H1 (cell line): ENCODE data around the gene SLC39A11. TPM values are rescaled to one million over a fixed set of nuclear protein-coding genes. Genes with fewer than 3 reads are reported as not detected.

ENCODE experiments used
- CTCF ChIA-PET: fragments of 300-600 bp; sonication (Branson Sonifier 250); formaldehyde crosslinking; loops from one replicate; lab custom pipeline; 2021; ENCODE audit not compliant: partially characterized antibody; lab: Charles Lee
- POLR2A ChIA-PET: fragments of 300-600 bp; sonication (Branson Sonifier 250); formaldehyde crosslinking; loops from one replicate; lab custom pipeline; 2021; ENCODE audit warnings: inconsistent platforms; ENCODE audit not compliant: partially characterized antibody; lab: Charles Lee
- DNase-seq, 2 experiments: peaks; one replicate each; pipeline versions ENCODE4 v3.0.0 to v3.0.0-alpha.2; 2010 to 2022; ENCODE audit warnings: low spot score in 2 of 2, low read depth in 1 of 2, mixed read lengths in 1 of 2
- FAIRE-seq: peaks from 2 replicates; lab custom pipeline; 2011; peaks lifted over from hg19 to GRCh38; lab: Jason Lieb, UNC
- H2AFZ ChIP-seq: 2 replicates; pipeline ENCODE4 v1.8.1; 2012; ENCODE audit warnings: low read length, inconsistent platforms
- H2AK5ac ChIP-seq: 2 replicates; pipeline ENCODE4 v1.6.1; 2013; ENCODE audit warnings: low read depth, low read length
- H2BK120ac ChIP-seq: replicated peaks from 2 replicates; pipeline ENCODE3; 2013; ENCODE audit warnings: low read depth, low read length, inconsistent platforms
- H2BK12ac ChIP-seq: 2 replicates; pipeline ENCODE4 v1.6.1; 2013; ENCODE audit warnings: low read depth, low read length
- H2BK15ac ChIP-seq: 2 replicates; pipeline ENCODE4 v1.6.1; 2013; ENCODE audit warnings: low read length
- H2BK20ac ChIP-seq: 2 replicates; pipeline ENCODE4 v1.6.1; 2013; ENCODE audit warnings: low read length
- H2BK5ac ChIP-seq: 2 replicates; pipeline ENCODE4 v1.6.1; 2013; ENCODE audit warnings: low read depth, low read length
- H3K14ac ChIP-seq: 2 replicates; pipeline ENCODE4 v1.6.1; 2013; ENCODE audit warnings: inconsistent platforms; ENCODE audit not compliant: insufficient read length
- H3K18ac ChIP-seq: 2 replicates; pipeline ENCODE4 v1.6.1; 2013; ENCODE audit warnings: low read length; ENCODE audit errors: extremely low read depth
- H3K23ac ChIP-seq: 2 replicates; pipeline ENCODE4 v1.6.1; 2013; ENCODE audit warnings: inconsistent platforms; ENCODE audit not compliant: insufficient read length
- H3K23me2 ChIP-seq: 2 replicates; pipeline ENCODE4 v1.6.1; 2013; ENCODE audit warnings: low read depth, low read length
- H3K27ac ChIP-seq: 2 replicates; pipeline ENCODE4 v1.6.1; 2011; ENCODE audit warnings: low read depth, low read length, inconsistent platforms
- H3K27me3 ChIP-seq, 4 experiments: replicated peaks in 1 of 4; 1 replicate in 1 of 4; 2 replicates in 3 of 4; pipeline versions ENCODE4 v1.6.1 to v1.8.1; 2011 to 2013; ENCODE audit warnings: low read length in 3 of 4, mild to moderate bottlenecking in 3 of 4, inconsistent platforms in 2 of 4, mixed read lengths in 2 of 4, moderate library complexity in 1 of 4; ENCODE audit not compliant: control insufficient read depth in 3 of 4, insufficient read depth in 3 of 4; ENCODE audit errors: extremely low read depth in 1 of 4
- H3K36me3 ChIP-seq, 4 experiments: 2 replicates each; pipeline versions ENCODE4 v1.6.1 to v1.8.1; 2011 to 2013; ENCODE audit warnings: mild to moderate bottlenecking in 4 of 4, low read length in 3 of 4, moderate library complexity in 2 of 4, control low read depth in 1 of 4, inconsistent platforms in 1 of 4; ENCODE audit not compliant: insufficient read depth in 4 of 4, control insufficient read depth in 2 of 4
- H3K4ac ChIP-seq: replicated peaks from 2 replicates; pipeline ENCODE3; 2013; ENCODE audit warnings: low read length, low read depth, mixed read lengths, inconsistent platforms; ENCODE audit not compliant: insufficient read length
- H3K4me1 ChIP-seq, 4 experiments: replicated peaks in 1 of 4; 1 replicate in 1 of 4; 2 replicates in 3 of 4; pipeline versions ENCODE4 v1.6.1 to v1.8.1; 2011 to 2013; ENCODE audit warnings: low read length in 3 of 4, inconsistent platforms in 2 of 4, mixed read lengths in 1 of 4; ENCODE audit not compliant: insufficient read depth in 4 of 4, control insufficient read depth in 3 of 4
- H3K4me2 ChIP-seq, 2 experiments: 2 replicates each; pipeline versions ENCODE4 v1.6.1 to v1.8.1; 2011 to 2013; ENCODE audit warnings: low read depth in 2 of 2, low read length in 2 of 2, control low read depth in 1 of 2, inconsistent platforms in 1 of 2, mild to moderate bottlenecking in 1 of 2; ENCODE audit not compliant: insufficient read depth in 1 of 2
- H3K4me3 ChIP-seq, 4 experiments: fragments of 200-600, 300-600 bp in 1 of 4; sonication (generic), shearing (Covaris generic), sonication (Bioruptor Twin) in 1 of 4; 2 replicates each; pipeline versions ENCODE4 v1.5.1 to v1.8.1; 2011 to 2016; ENCODE audit warnings: low read length in 4 of 4, low read depth in 3 of 4, control low read depth in 2 of 4, inconsistent platforms in 2 of 4, mild to moderate bottlenecking in 2 of 4, mixed read lengths in 1 of 4, moderate library complexity in 1 of 4; ENCODE audit not compliant: insufficient read depth in 2 of 4; ENCODE audit errors: extremely low read depth in 1 of 4
- H3K56ac ChIP-seq: replicated peaks from 2 replicates; pipeline ENCODE3; 2013; ENCODE audit warnings: low read depth, mild to moderate bottlenecking, mixed read lengths, low read length, inconsistent platforms; ENCODE audit not compliant: insufficient read length
- H3K79me1 ChIP-seq: 2 replicates; pipeline ENCODE4 v1.6.1; 2013; ENCODE audit warnings: low read depth, low read length, control low read depth
- H3K79me2 ChIP-seq, 2 experiments: 2 replicates each; pipeline versions ENCODE4 v1.6.1 to v1.8.1; 2012 to 2013; ENCODE audit warnings: low read length in 2 of 2, mild to moderate bottlenecking in 2 of 2, inconsistent platforms in 1 of 2; ENCODE audit not compliant: insufficient read depth in 2 of 2, control insufficient read depth in 1 of 2
- H3K9ac ChIP-seq, 4 experiments: replicated peaks in 1 of 4; 1 replicate in 1 of 4; 2 replicates in 3 of 4; pipeline versions ENCODE4 v1.6.1 to v1.8.1; 2011 to 2013; ENCODE audit warnings: low read depth in 3 of 4, low read length in 3 of 4, control low read depth in 2 of 4, mild to moderate bottlenecking in 2 of 4, moderate library complexity in 2 of 4, inconsistent platforms in 1 of 4; ENCODE audit errors: extremely low read depth in 1 of 4
- H3K9me3 ChIP-seq, 2 experiments: 2 replicates each; pipeline versions ENCODE4 v1.6.1 to v1.8.1; 2012 to 2013; ENCODE audit warnings: mild to moderate bottlenecking in 2 of 2, moderate library complexity in 2 of 2, control low read depth in 1 of 2, inconsistent platforms in 1 of 2, low read depth in 1 of 2, low read length in 1 of 2, mixed read lengths in 1 of 2; ENCODE audit not compliant: insufficient read depth in 2 of 2
- H4K20me1 ChIP-seq, 2 experiments: replicated peaks in 1 of 2; 2 replicates each; pipeline versions ENCODE3 to v1.8.1; 2011 to 2013; ENCODE audit warnings: inconsistent platforms in 2 of 2, low read length in 2 of 2, mild to moderate bottlenecking in 1 of 2; ENCODE audit not compliant: insufficient read depth in 2 of 2, control insufficient read depth in 1 of 2
- H4K5ac ChIP-seq: 2 replicates; pipeline ENCODE4 v1.6.1; 2013; ENCODE audit warnings: low read length, low read depth, mixed read lengths, inconsistent platforms; ENCODE audit not compliant: insufficient read length
- H4K8ac ChIP-seq: 2 replicates; pipeline ENCODE4 v1.8.0; 2013; ENCODE audit warnings: mild to moderate bottlenecking, moderate library complexity, low read length, inconsistent platforms; ENCODE audit not compliant: insufficient read depth; ENCODE audit errors: extremely low read depth
- H4K91ac ChIP-seq: replicated peaks from 2 replicates; pipeline ENCODE3; 2013; ENCODE audit warnings: low read length, mixed read lengths, inconsistent platforms; ENCODE audit not compliant: insufficient read length
- CHD1 ChIP-seq: IDR thresholded peaks from 2 replicates; pipeline ENCODE4 v1.6.1; 2012; ENCODE audit warnings: low read depth, low read length, improper control_type of control experiment
- FOSL1 ChIP-seq: IDR thresholded peaks from 2 replicates; pipeline ENCODE4 v1.6.1; 2011; ENCODE audit warnings: mild to moderate bottlenecking, low read depth, low read length, moderate library complexity; ENCODE audit not compliant: insufficient read depth
- SP2 ChIP-seq: IDR thresholded peaks from 2 replicates; pipeline ENCODE4 v1.6.1; 2012; ENCODE audit warnings: mild to moderate bottlenecking, low read length, inconsistent platforms
- WGBS, 2 experiments: shearing (Covaris generic) in 1 of 2; methylation state at CpG; one replicate each; pipeline versions ENCODE4 v1.1.6 to v1.1.7; 2013 to 2015; ENCODE audit warnings: low lambda C conversion rate in 2 of 2, mixed read lengths in 2 of 2, inconsistent platforms in 1 of 2, low coverage in 1 of 2, missing lambda C conversion rate in 1 of 2; ENCODE audit not compliant: insufficient replicate concordance in 2 of 2, insufficient coverage in 1 of 2, insufficient read length in 1 of 2; ENCODE audit errors: extremely low coverage in 1 of 2, missing lambda C conversion rate in 1 of 2; 5-methylcytosine and 5-hydroxymethylcytosine counted together
- polyA plus RNA-seq, 7 experiments: library from polyadenylated mRNA; depleted of rRNA in 3 of 7; stranded (reverse) in 5 of 7; unstranded in 2 of 7; fragments of >200 nt in 5 of 7; fragments of 200-250 nt in 2 of 7; gene quantifications; 1 replicate in 5 of 7; 2 replicates in 1 of 7; 4 replicates in 1 of 7; pipeline versions ENCODE4 v1.2.1 to v1.2.3, GENCODE V29; 2011 to 2013; ENCODE audit warnings: missing spikeins in 2 of 7, mixed read lengths in 2 of 7
- total RNA-seq: library from RNA; stranded (reverse); fragmentation: NEBNext Ultra II Directional; extraction: Animal tissue kit (Norgen Biotek cat#: 25700); gene quantifications from 2 replicates; pipeline ENCODE4 v1.2.1, GENCODE V29; 2021

SLC39A11 gene
- total and polyA plus RNA-seq, 2 of the 8 experiments (the other 6 are each of a cell fraction or from before 2014, with no cell fraction given) = 12.2 to 19.6 TPM

- CTCF ChIA-PET = interaction anchor here (0.6 to 2.2 kb wide), 6 partner anchors 11 to 285 kb away, joined by 3 to 6 read pairs (median 3); no protein-coding TSS in a partner anchor
- Histone ChIP-seq H2BK20ac (no peak overlapping the region), H3K14ac (no peak overlapping the region), H2BK120ac (no peak overlapping the region), H3K18ac (no peak overlapping the region), H4K20me1 (no peaks in the 10 kb centered on the region), H3K79me2 (no peaks in the 10 kb centered on the region), H2AK5ac (no peak overlapping the region)
- TF ChIP-seq CHD1 = no peak
- TF ChIP-seq SP2 = no peak
- TF ChIP-seq FOSL1 = no peak
- TF ChIP-seq, all 59 proteins: peak for 0
- no peaks in the 10 kb centered on the region for H3K36me3 ChIP-seq
- H3K79me1 ChIP-seq = no peaks in the 10 kb centered on the region
- no peak for DNase-seq
- H4K91ac ChIP-seq = no peak overlapping the region
- H3K4me3 ChIP-seq = no peak overlapping the region
- no peak overlapping the region for H2AFZ ChIP-seq
- no peak overlapping the region for H3K9ac ChIP-seq
- no peak overlapping the region for H3K4me2 ChIP-seq
- H3K23me2 ChIP-seq = no peaks in the 10 kb centered on the region
- no peak for FAIRE-seq
- no peaks in the 10 kb centered on the region for H3K27me3 ChIP-seq
- no peaks in the 10 kb centered on the region for H3K9me3 ChIP-seq
- POLR2A ChIA-PET = no interaction called here
- H4K5ac ChIP-seq = no peak overlapping the region
- H2BK15ac ChIP-seq = no peak overlapping the region
- no peak overlapping the region for H3K23ac ChIP-seq
- no peak overlapping the region for H2BK5ac ChIP-seq
- 0 out of 7 replicates have a peak, but pooled peaks cover 0 to 3% (median 0%) of the 10 kb centered on the region in 4 experiments for H3K4me1 ChIP-seq
- no peak overlapping the region for H3K56ac ChIP-seq
- no peak overlapping the region for H3K4ac ChIP-seq
- no peak overlapping the region for H3K27ac ChIP-seq
- no peak overlapping the region for H4K8ac ChIP-seq
- 76% methylated on average over 5 of the region's 5 CpGs; no CpG with 5 or more reads in 1 of the 2 experiments for WGBS, 2 experiments
- H2BK12ac ChIP-seq = 0 out of 2 replicates have a peak overlapping the region, but pooled peaks have one; percentile 9
Measured at GRCh38 chr17:72937707-72938106, 154.8 kb downstream of the SLC39A11 start.
